Esophagus squamous epithelium (tissue), 4 donors: Measurements from ENCODE around the gene ERC1.

Experiments
- POLR2A ChIP-seq, 4 donors: fragments of 450-650 bp; IDR thresholded peaks; one replicate each; pipeline ENCODE4 v1.6.1; 2017; ENCODE audit warnings: antibody characterized with exemption in 4 of 4, mild to moderate bottlenecking in 4 of 4, moderate library complexity in 3 of 4
- TF ChIP-seq, protein P1 (sequence below), 6 experiments: fragments of 450-650 bp in 4 of 6; fragments of 200-600 bp in 2 of 6; sonication (generic) in 2 of 6; IDR thresholded peaks; one replicate each; pipeline ENCODE4 v1.5.1; 2016 to 2019; ENCODE audit warnings: antibody characterized with exemption in 6 of 6, mild to moderate bottlenecking in 4 of 6, moderate library complexity in 4 of 6

GRCh38 chr12:1034751-1035457, 43.9 kb downstream of the ERC1 start:
- no peak for TF ChIP-seq POLR2A (IDR thresholded peaks at IDR 0.05)
- TF ChIP-seq, protein P1, sequence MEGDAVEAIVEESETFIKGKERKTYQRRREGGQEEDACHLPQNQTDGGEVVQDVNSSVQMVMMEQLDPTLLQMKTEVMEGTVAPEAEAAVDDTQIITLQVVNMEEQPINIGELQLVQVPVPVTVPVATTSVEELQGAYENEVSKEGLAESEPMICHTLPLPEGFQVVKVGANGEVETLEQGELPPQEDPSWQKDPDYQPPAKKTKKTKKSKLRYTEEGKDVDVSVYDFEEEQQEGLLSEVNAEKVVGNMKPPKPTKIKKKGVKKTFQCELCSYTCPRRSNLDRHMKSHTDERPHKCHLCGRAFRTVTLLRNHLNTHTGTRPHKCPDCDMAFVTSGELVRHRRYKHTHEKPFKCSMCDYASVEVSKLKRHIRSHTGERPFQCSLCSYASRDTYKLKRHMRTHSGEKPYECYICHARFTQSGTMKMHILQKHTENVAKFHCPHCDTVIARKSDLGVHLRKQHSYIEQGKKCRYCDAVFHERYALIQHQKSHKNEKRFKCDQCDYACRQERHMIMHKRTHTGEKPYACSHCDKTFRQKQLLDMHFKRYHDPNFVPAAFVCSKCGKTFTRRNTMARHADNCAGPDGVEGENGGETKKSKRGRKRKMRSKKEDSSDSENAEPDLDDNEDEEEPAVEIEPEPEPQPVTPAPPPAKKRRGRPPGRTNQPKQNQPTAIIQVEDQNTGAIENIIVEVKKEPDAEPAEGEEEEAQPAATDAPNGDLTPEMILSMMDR (IDR thresholded peaks at IDR 0.05), result no peak
